ENCODE data around the gene ABCG1.

The ABCG1 gene

DNA sequence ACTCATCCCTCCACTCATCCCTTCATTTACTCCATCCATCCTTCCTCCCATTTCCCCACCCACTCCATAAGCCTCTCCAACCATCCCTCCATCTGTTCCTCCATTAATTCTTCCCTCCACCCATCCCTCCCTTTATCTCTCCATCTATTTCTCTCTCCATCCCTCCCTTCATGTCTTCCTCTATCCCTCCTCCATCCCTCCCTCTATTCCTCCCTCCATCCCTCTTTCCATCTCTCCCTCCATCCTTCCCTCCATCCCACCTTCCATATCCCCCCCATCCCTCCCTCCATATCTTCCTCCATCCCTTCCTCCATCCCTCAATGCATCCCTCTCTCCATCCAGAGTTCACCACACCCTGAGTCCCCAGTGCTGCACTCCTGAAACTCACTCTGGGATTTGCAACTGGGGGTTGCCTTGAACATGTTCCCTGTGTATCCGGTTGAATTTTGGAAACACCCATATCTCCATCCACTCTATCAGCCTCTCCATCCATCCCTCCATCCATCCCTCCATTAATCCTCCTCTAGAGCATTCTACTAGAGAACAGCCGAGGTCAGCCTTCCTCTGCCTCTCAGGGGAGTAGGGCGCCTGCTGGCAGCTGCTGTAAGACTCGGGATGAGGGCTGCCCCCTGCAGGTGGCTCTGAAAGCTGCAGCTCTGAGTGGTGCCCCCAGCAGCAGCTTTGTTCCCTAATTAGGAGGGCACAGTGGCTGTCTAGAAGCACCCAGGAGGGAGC lies 39.4 kb downstream of the ABCG1 start:
- in situ Hi-C loops (cut with MboI; ENCODE audit: low pct_unique_long_range_greater_than_20kb, low sequenced_read_pairs, unreplicated experiment): loop anchor here (10.0 kb wide), 1 partner anchor 104 kb away; no protein-coding TSS in a partner anchor
- TF ChIP-seq CTCF (IDR thresholded peaks at IDR 0.05; ENCODE audit: extremely low read depth, insufficient read depth, missing control alignments): peak; percentile 89
- DNase-seq (ENCODE audit: low spot score): peak; percentile 89

DNA sequence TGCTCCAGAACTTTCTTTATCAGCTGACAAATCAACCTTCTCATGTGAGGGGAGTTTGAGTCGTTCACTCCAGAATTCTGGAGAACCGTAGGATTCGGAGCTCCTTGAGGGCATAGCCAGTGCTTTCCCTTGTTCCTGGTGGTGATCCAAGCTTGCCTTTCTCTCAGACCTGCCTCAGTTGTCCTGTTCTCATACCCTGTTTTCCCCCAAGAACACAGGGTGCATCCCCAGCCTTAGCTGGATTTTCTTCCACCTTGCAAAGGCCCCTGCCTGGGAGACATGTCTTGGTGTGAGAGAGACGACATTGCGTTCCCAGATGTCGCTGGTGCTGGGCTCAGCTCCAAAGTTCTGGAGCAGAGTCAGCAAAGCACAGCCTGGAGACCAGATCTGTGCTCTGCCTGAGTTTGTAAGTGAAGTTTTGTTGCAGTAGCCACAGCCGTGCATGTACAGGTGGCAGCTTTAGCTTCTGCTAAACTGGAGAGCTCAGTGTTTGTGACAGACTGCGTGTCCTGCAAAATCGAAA lies 40.0 kb downstream of the ABCG1 start:
- TF ChIP-seq CTCF (IDR thresholded peaks at IDR 0.05; ENCODE audit: extremely low read depth, insufficient read depth, missing control alignments): no peak
- DNase-seq (ENCODE audit: low spot score): no peak
- in situ Hi-C loops (cut with MboI; ENCODE audit: low pct_unique_long_range_greater_than_20kb, low sequenced_read_pairs, unreplicated experiment): loop anchor here (10.0 kb wide), 1 partner anchor 104 kb away; no protein-coding TSS in a partner anchor

DNA sequence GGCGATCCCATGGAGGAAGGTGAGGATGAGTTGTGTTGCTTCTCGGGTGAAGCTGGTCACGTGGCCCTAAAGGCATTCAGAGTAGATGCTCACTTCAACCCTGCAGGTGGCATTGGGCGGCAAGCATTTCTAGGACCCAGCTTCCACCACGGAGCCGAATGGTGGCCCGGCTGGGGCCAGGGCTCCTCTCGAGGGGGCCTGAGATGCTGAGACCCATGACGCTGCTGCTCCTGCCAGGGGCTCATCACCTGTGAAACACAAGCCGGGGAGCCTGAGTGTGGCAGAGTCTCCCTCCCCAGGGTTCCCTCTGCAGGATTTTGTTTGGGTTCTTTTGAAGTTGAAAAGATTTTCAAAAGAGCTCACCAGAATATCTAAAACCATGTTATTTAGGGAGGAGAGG lies 41.2 kb downstream of the ABCG1 start:
- TF ChIP-seq CTCF (IDR thresholded peaks at IDR 0.05; ENCODE audit: extremely low read depth, insufficient read depth, missing control alignments): no peak
- in situ Hi-C loops (cut with MboI; ENCODE audit: low pct_unique_long_range_greater_than_20kb, low sequenced_read_pairs, unreplicated experiment): no loop called here
- DNase-seq (ENCODE audit: low spot score): no peak

- TF ChIP-seq CTCF (IDR thresholded peaks at IDR 0.05; ENCODE audit: extremely low read depth, insufficient read depth, missing control alignments): no peak
- DNase-seq (ENCODE audit: low spot score): no peak
- in situ Hi-C loops (cut with MboI; ENCODE audit: low pct_unique_long_range_greater_than_20kb, low sequenced_read_pairs, unreplicated experiment): no loop called here
Measured at GRCh38 chr21:42261829-42262200, 42.9 kb downstream of the ABCG1 start.

- no peak for TF ChIP-seq CTCF (IDR thresholded peaks at IDR 0.05; ENCODE audit: extremely low read depth, insufficient read depth, missing control alignments)
- DNase-seq (ENCODE audit: low spot score): no peak
- in situ Hi-C loops (cut with MboI; ENCODE audit: low pct_unique_long_range_greater_than_20kb, low sequenced_read_pairs, unreplicated experiment): no loop called here
Measured at GRCh38 chr21:42262831-42263231, 43.9 kb downstream of the ABCG1 start.

DNA sequence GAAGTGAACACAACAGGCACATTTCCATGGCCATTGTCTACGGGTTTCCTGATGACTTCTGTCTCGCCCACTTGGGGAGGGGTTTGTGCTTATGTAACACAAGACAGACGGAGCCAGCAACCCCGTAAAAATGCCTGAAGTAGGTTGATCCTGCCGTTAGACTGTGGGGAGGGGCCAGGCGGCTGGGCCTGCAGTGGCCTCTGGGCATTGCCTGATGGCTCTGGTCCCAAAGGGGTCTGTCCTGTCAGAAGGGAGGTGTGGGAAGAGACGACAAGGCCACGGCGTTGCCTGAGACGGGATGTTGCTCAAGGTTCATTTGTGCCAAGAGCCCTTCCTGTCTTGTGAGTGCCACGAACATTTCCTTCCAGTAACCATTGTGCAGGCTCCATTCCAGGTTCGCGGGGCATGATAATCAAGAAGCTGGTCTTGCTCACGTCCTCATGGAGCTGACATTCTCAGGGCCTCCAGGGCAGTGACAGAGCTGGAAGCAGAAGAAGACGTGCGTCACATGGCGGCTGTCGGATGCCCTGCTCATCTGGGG lies 44.7 kb downstream of the ABCG1 start:
- no peak for DNase-seq (ENCODE audit: low spot score)
- TF ChIP-seq CTCF (IDR thresholded peaks at IDR 0.05; ENCODE audit: extremely low read depth, insufficient read depth, missing control alignments): no peak
- in situ Hi-C loops (cut with MboI; ENCODE audit: low pct_unique_long_range_greater_than_20kb, low sequenced_read_pairs, unreplicated experiment): no loop called here
